ENCODE measurements around the gene PRRX1.

PRRX1 gene

GRCh38 chr1:170765712-170766330, 101.9 kb downstream of the PRRX1 start:
- no peak for DNase-seq (ENCODE audit: low read depth in 3 of 3, low spot score in 1 of 3)

- no peak for DNase-seq (ENCODE audit: low read depth in 3 of 3, low spot score in 1 of 3)
Measured at GRCh38 chr1:170768929-170769328, 105.0 kb downstream of the PRRX1 start.

GRCh38 chr1:170769691-170770090, 105.8 kb downstream of the PRRX1 start:
- DNase-seq (ENCODE audit: low read depth in 3 of 3, low spot score in 1 of 3): no peak

GRCh38 chr1:170770254-170770653, 106.3 kb downstream of the PRRX1 start:
- no peak for DNase-seq (ENCODE audit: low read depth in 3 of 3, low spot score in 1 of 3)

- no peak for DNase-seq (ENCODE audit: low read depth in 3 of 3, low spot score in 1 of 3)
Measured at GRCh38 chr1:170776252-170776651, 112.3 kb downstream of the PRRX1 start.

GRCh38 chr1:170776777-170777176, 112.8 kb downstream of the PRRX1 start:
- no peak for DNase-seq (ENCODE audit: low read depth in 3 of 3, low spot score in 1 of 3)
